Measurements from ENCODE around the gene MIOX. TPM values are rescaled to one million over a fixed set of nuclear protein-coding genes. Genes with fewer than 3 reads are reported as not detected.

MIOX gene
- total and polyA plus RNA-seq, 4 donors = 0.18 TPM; not detected in 3

DNA sequence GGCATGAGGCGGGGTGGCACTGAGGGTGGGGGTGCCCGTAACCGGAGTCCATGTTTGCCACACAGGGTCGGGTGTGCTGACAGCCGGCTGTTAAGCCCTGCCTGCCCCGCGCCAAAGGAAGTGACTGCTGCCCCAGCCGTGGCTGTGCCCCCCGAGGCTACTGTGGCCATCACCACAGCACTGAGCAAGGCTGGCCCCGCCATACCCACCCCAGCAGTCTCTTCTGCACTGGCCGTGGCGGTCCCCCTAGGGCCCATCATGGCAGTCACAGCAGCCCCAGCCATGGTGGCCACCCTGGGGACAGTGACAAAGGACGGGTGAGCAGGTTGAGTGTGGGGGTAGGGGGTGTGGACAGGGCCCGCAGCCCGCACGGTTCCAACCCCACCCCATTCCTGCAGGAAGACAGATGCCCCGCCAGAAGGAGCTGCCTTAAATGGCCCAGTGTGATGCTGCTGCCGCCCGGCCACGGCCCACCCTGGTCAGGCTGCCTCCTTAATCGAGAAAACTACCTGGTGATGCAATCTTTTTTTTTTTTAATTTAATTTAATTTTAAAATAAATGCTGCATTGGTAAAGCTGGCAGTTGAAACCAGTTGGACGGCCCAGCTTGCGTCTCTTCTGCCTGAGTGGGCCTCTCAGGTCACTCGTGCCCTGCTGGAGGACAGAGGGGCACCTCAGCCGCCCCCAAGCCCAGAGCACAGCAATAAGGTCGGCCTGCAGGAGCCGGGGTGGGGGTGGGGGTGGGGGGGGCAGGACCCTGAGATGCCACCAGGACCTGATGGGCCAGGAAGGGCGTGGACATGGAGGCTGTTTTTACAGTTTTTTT lies 42.6 kb upstream of the MIOX start:
- Histone ChIP-seq H3K4me1 (ENCODE audit: control insufficient read depth, insufficient read depth, low read length) (peaks cover 10% of the 10 kb centered on the region), H3K9me3 (ENCODE audit: control insufficient read depth, insufficient read depth, low read length) (no peaks in the 10 kb centered on the region), H3K27me3 (ENCODE audit: control insufficient read depth, insufficient read depth, low read length) (no peaks in the 10 kb centered on the region), H3K36me3 (ENCODE audit: control insufficient read depth, insufficient read depth, low read length) (peaks cover 92% of the 10 kb centered on the region), H3K27ac (ENCODE audit: low read depth, low read length) (no peak overlapping the region), H3K4me3 (ENCODE audit: low read depth, low read length) (no peak overlapping the region)
- no peak for DNase-seq (ENCODE audit: low read depth in 4 of 6, low spot score in 6 of 6)
- 82% methylated on average over 17 of the region's 28 CpGs for WGBS (ENCODE audit: insufficient coverage)

DNA sequence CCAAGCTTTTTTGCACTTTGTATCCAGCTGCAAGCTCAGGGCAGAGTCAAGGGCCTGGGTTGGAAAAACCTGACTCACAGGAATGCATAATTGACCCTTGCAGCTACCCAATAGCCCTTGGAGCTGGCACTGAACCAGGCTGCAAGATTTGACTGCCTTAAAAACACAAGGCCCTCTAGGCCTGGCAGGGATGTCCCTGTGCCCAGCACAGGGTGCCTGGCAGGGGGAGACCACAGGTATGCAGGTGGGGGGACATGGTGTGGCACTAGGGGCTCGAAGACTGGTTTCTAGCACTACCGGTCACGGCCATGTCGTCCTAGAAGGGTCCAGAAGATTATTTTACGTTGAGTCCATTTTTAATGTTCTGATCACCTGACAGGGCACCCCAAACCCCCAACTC lies 42.0 kb upstream of the MIOX start:
- peaks cover 92% of the 10 kb centered on the region for H3K36me3 ChIP-seq (ENCODE audit: control insufficient read depth, insufficient read depth, low read length)

DNA sequence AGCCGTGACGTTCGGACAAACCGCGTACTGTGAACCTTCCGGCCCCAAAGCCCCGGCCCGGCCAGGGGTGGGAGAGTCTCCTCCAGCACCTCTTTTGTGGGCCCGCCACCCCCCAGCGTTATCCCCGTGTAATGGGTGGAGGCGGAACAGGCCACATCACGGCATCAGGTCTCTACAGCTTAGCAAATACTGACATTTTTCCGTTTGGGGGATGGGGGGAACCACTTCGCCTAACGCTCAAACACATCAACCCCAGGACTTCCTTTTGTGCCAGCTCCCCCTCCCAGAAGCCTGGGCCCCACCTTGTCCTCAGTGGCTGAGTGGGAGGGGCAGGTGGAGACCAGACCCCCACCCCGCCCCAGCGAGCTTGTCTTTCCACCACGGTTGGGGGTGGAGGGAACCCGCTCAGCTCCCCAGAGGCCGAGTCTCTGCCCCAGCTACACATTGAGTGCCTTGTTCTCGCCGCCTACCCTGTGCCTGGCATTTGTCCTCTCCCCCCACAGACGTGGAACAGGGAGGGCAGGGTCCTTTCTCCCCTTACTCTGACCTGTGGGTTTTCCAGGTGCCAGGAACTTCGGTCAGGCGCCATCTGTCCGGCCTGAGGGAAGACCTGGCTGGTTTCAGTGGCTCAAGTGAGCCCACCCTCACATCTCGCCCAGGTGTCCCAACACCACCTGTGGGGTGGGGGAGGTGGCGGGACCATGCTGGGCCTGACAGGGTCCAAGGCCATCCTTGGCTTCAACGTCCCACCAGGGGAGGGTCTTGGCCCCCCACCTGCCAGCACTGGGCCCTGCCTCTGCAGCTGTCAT lies 41.4 kb upstream of the MIOX start:
- Histone ChIP-seq H3K27ac (ENCODE audit: low read depth, low read length) (no peak overlapping the region), H3K27me3 (ENCODE audit: control insufficient read depth, insufficient read depth, low read length) (no peaks in the 10 kb centered on the region), H3K36me3 (ENCODE audit: control insufficient read depth, insufficient read depth, low read length) (peaks cover 92% of the 10 kb centered on the region), H3K9me3 (ENCODE audit: control insufficient read depth, insufficient read depth, low read length) (no peaks in the 10 kb centered on the region), H3K4me3 (ENCODE audit: low read depth, low read length) (no peak overlapping the region), H3K4me1 (ENCODE audit: control insufficient read depth, insufficient read depth, low read length) (peaks cover 10% of the 10 kb centered on the region)
- WGBS (ENCODE audit: insufficient coverage) = 59% methylated on average over 10 of the region's 30 CpGs
- peak in 1 of 6 donors; percentile 10 for DNase-seq (ENCODE audit: low read depth in 4 of 6, low spot score in 6 of 6)

More for the DNA sequence above, 42.0 kb upstream of the MIOX start:
- WGBS (ENCODE audit: insufficient coverage) = 83% methylated on average over 4 of the region's 5 CpGs
- no peak overlapping the region for H3K27ac ChIP-seq (ENCODE audit: low read depth, low read length)
- H3K9me3 ChIP-seq (ENCODE audit: control insufficient read depth, insufficient read depth, low read length) = no peaks in the 10 kb centered on the region
- DNase-seq (ENCODE audit: low read depth in 4 of 6, low spot score in 6 of 6) = no peak
- H3K4me3 ChIP-seq (ENCODE audit: low read depth, low read length) = no peak overlapping the region
- peaks cover 10% of the 10 kb centered on the region for H3K4me1 ChIP-seq (ENCODE audit: control insufficient read depth, insufficient read depth, low read length)
- H3K27me3 ChIP-seq (ENCODE audit: control insufficient read depth, insufficient read depth, low read length) = no peaks in the 10 kb centered on the region

DNA sequence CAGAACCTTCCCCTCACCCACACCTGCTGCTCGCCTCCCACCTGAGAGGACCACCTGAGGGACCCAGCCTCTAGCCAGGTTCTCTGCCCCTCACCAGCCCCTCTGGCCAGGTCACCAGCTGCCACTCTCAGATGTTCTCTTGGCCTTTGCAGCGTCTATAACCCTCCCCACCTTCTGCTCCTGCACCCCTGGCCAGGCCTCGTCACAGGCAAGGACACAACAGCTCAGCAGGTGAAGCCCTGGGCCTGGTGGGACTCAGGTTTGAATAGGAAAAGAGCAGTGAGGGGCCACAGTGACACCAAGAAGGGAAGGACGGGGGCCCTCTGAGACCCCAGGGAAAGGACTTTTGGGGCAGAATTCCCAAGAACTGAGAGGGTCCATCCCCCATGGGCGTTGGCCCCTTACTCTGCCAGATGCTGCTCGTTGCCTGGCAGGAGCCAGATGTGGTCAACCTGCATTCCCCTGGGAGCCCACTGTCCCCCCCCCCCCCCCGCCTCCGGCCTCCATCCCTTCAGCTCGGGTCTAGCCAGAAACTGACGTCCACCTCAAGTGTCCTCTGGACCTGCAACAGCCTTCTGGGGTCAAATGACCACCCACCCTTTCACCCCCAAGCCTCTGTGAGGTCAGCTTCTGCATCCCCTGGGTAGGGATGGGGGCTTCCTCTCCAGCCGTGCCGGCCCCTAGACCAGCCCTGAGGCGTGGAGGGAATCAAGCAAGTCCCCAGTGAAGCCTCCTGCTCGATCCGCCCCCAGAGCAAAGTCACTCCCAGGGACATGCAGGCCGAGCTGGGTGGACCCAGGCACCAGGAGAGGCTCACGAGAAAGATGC lies 40.6 kb upstream of the MIOX start:
- Histone ChIP-seq H3K9me3 (ENCODE audit: control insufficient read depth, insufficient read depth, low read length) (no peaks in the 10 kb centered on the region), H3K4me3 (ENCODE audit: low read depth, low read length) (no peak overlapping the region), H3K27ac (ENCODE audit: low read depth, low read length) (no peak overlapping the region), H3K36me3 (ENCODE audit: control insufficient read depth, insufficient read depth, low read length) (peaks cover 90% of the 10 kb centered on the region), H3K4me1 (ENCODE audit: control insufficient read depth, insufficient read depth, low read length) (peaks cover 10% of the 10 kb centered on the region), H3K27me3 (ENCODE audit: control insufficient read depth, insufficient read depth, low read length) (no peaks in the 10 kb centered on the region)
- 86% methylated on average over 10 of the region's 17 CpGs for WGBS (ENCODE audit: insufficient coverage)
- no peak for DNase-seq (ENCODE audit: low read depth in 4 of 6, low spot score in 6 of 6)

DNA sequence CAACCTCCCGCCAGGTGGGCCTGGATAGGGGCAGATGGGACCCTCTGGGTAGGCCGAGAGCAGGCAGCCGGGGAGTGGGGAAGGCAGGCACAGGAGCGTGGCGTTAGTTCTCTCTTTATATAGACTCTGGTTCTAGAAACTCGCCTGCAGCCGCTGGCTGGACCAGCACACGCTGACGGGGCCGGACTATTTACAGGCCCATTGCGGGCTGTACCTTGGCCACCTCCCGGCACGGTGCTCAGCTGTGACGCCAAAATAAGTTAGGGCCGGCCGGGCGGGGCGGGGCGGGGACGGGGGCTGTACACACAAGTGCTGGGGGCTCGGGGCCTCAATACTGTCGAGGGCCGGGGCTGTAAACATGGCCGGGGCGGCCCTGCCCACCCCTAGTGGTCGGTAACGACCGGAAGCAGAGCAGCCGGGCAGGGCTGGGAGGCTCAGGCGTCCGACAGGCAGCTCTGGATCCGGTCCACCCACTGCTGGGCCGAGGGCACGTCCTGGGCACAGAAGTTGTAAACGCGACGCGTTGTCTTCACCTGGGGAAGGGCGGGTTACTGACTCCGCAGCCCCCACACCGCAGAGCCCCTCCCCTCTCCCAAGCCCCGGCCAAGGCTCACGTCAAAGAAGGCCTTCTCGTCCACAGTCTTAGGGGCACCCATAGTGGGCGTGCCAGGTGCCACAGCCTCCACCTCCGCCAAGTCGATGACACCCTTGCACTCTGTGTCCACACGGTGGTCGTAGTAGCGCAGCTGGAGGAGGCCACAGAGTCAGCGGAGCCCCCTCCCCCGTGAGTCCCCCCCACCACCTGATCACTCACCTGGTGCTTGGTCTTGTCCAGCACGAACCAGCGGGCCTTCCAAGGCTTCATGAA lies 39.7 kb upstream of the MIOX start:
- DNase-seq (ENCODE audit: low read depth in 4 of 6, low spot score in 6 of 6) = no peak
- no peaks in the 10 kb centered on the region for H3K9me3 ChIP-seq (ENCODE audit: control insufficient read depth, insufficient read depth, low read length)
- peaks cover 86% of the 10 kb centered on the region for H3K36me3 ChIP-seq (ENCODE audit: control insufficient read depth, insufficient read depth, low read length)
- H3K27me3 ChIP-seq (ENCODE audit: control insufficient read depth, insufficient read depth, low read length) = no peaks in the 10 kb centered on the region
- no peak overlapping the region for H3K27ac ChIP-seq (ENCODE audit: low read depth, low read length)
- peaks cover 10% of the 10 kb centered on the region for H3K4me1 ChIP-seq (ENCODE audit: control insufficient read depth, insufficient read depth, low read length)
- 82% methylated on average over 49 of the region's 54 CpGs for WGBS (ENCODE audit: insufficient coverage)
- no peak overlapping the region for H3K4me3 ChIP-seq (ENCODE audit: low read depth, low read length)

DNA sequence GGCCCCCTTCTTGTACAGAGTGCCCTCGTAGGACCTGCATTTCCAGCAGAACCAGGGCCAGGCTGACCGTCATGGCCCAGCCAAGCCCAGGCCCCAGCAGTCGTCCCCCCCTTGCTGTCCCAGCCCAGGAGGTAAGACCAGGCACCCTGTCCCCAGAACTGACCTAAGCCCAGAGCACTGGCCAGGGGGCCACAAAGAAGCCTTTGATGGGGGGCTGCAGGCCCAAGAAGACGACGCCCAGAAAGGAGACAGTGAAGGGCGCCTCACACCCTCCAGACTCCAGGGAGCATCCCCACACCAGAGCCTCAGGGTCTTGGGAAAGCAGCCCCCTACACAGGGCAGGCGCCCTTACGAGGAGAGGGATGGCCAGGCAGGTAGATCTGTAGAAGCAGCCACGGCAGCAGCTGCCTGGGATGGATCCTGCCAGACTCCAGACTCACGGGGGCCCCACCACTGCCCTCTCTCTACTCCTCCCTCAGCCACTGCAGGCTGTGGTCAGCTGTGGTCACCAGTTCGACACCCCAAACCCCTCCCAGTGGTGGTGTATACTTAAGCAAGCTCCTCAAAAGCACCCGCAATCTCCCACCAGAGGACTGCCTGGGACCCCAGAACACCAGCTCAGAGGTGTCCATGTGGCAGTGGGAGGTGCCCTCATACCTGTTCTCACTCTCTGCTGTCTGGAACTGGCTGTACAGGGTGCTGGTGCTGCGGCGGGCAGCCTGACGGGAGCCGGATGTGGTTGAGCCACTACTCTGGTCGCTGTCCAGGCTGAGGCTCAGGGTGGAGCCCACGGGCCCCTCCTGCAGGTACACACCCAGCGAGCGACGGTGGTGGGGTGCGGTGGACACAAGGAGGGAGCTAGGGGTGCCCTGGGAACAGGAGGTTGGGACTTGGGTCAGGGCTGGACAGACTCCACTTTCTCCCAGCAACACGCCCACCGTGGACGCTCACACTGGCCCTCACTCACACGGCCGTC lies 38.8 kb upstream of the MIOX start:
- no peak overlapping the region for H3K27ac ChIP-seq (ENCODE audit: low read depth, low read length)
- no peaks in the 10 kb centered on the region for H3K9me3 ChIP-seq (ENCODE audit: control insufficient read depth, insufficient read depth, low read length)
- H3K27me3 ChIP-seq (ENCODE audit: control insufficient read depth, insufficient read depth, low read length) = no peaks in the 10 kb centered on the region
- no peak for DNase-seq (ENCODE audit: low read depth in 4 of 6, low spot score in 6 of 6)
- peaks cover 82% of the 10 kb centered on the region for H3K36me3 ChIP-seq (ENCODE audit: control insufficient read depth, insufficient read depth, low read length)
- H3K4me3 ChIP-seq (ENCODE audit: low read depth, low read length) = no peak overlapping the region
- H3K4me1 ChIP-seq (ENCODE audit: control insufficient read depth, insufficient read depth, low read length) = peaks cover 10% of the 10 kb centered on the region
- 95% methylated on average over 18 of the region's 27 CpGs for WGBS (ENCODE audit: insufficient coverage)

GRCh38 chr22:50452649-50453048 lies 34.0 kb upstream of the MIOX start:
- Histone ChIP-seq H3K4me3 (ENCODE audit: low read depth, low read length) (no peak overlapping the region), H3K36me3 (ENCODE audit: control insufficient read depth, insufficient read depth, low read length) (peaks cover 86% of the 10 kb centered on the region), H3K4me1 (ENCODE audit: control insufficient read depth, insufficient read depth, low read length) (no peaks in the 10 kb centered on the region), H3K27ac (ENCODE audit: low read depth, low read length) (no peak overlapping the region), H3K27me3 (ENCODE audit: control insufficient read depth, insufficient read depth, low read length) (no peaks in the 10 kb centered on the region), H3K9me3 (ENCODE audit: control insufficient read depth, insufficient read depth, low read length) (no peaks in the 10 kb centered on the region)
- whole genome bisulfite sequencing (ENCODE audit: insufficient coverage) = no CpG with 5 or more reads among the region's 5 CpGs
- no peak for DNase-seq (ENCODE audit: low read depth in 4 of 6, low spot score in 6 of 6)

DNA sequence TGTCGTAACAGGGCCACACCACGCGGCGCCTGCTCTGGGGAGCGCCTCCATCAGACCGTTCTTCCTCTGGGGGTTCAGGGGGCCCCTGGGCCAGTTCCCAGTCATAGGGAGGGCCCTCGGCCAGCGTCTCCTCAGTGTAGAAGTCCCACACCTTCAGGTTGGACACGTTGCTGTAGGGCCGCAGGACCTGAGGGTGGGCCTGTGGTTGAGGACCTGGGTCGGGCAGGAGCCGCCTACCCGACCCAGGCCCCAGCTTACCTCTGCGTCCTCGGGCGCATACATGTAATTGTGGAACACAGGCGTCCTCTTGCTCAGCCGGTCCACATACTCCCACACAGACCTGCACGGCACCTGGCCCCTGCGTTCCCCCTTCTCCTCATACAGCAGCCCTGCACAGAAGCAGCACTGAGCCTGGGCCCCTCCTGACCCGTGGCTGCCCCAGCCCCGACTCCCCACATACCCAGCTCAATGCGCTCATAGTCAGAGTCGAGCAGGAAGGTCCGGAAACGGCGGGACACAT lies 32.0 kb upstream of the MIOX start:
- H3K9me3 ChIP-seq (ENCODE audit: control insufficient read depth, insufficient read depth, low read length) = no peaks in the 10 kb centered on the region
- no peak for DNase-seq (ENCODE audit: low read depth in 4 of 6, low spot score in 6 of 6)
- WGBS (ENCODE audit: insufficient coverage) = 98% methylated on average over 24 of the region's 27 CpGs
- H3K4me3 ChIP-seq (ENCODE audit: low read depth, low read length) = no peak overlapping the region
- H3K27ac ChIP-seq (ENCODE audit: low read depth, low read length) = no peak overlapping the region
- no peaks in the 10 kb centered on the region for H3K4me1 ChIP-seq (ENCODE audit: control insufficient read depth, insufficient read depth, low read length)
- no peaks in the 10 kb centered on the region for H3K27me3 ChIP-seq (ENCODE audit: control insufficient read depth, insufficient read depth, low read length)
- H3K36me3 ChIP-seq (ENCODE audit: control insufficient read depth, insufficient read depth, low read length) = peaks cover 86% of the 10 kb centered on the region

All from spinal cord (tissue), 10 donors.